ENCODE results near the gene APBA1.

- TF ChIP-seq CTCF (conservative IDR thresholded peaks at IDR 0.05) (no peak), ZFX (IDR thresholded peaks at IDR 0.05) (no peak)
Observed at GRCh38 chr9:69719983-69720382, 47.8 kb upstream of the APBA1 start.

Data from C4-2B (cell line).